ENCODE data around the gene UGT1A6.
"Not testable (repeated sequence)": the region's sequence is repeated elsewhere in the genome, so short reads cannot be mapped to it uniquely, and the experiment has no call there.

UGT1A6 gene

DNA sequence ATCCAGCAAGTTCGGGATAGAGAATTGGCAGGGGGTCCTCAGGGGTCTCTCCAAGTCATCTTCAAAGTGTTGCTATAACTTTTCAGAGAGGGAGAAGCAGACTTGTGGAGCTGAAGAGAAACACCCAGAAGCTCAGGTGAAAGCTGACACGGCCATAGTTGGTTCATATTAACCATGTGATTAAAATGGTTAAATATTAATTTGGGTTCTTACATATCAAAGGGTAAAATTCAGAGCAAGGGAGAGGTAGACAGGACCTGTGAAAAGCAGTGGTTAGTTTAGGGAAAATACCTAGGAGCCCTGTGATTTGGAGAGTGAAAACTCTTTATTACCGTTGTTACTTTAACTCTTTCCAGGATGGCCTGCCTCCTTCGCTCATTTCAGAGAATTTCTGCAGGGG is at the start of gene UGT1A6:
UGT1A6 (plus strand) TSS at position 243 of the 400 bp plus-strand sequence; CDS start at position 358, 115 bp downstream.
- no peak for DNase-seq (ENCODE audit: low read depth)

DNA sequence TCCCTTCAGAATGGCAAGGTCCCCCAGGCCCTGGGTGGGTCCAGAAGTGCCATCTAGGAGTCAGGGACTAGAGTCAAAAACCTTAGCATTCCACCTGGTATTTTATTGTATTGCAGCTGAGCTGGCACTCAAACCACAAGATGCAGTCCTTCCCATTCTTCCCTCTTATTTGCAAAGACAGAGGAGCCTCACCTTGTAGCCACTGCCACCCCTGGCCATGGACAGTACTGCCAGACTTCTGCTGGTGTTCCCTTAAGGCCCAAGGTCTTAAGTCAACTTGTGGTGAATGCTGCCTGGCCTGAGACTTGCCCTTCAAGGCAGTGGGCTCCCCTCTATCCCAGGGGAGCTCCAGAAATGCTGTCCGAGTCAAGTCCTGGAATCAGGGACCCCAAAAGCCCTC is 49.6 kb upstream of the UGT1A6 start:
- DNase-seq (ENCODE audit: low read depth) = no peak

DNA sequence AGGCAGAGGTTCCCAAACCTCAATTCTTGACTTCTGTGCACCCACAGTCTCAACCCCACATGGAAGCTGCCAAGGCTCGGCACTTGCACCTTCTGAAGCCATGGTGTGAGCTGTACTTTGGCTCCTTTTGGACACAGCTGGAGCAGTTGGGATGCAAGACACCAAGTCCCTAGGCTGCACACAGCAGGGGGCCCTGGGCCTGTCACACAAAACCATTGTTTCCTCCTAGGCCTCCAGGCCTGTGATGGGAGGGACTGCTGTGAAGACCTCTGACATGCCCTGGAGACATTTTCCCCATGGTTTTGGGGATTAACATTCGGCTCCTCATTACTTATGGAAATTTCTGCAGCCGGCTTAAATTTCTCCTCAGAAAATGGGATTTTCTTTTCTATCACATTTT is 46.7 kb upstream of the UGT1A6 start:
- not testable (repeated sequence) for DNase-seq (ENCODE audit: low read depth)

DNA sequence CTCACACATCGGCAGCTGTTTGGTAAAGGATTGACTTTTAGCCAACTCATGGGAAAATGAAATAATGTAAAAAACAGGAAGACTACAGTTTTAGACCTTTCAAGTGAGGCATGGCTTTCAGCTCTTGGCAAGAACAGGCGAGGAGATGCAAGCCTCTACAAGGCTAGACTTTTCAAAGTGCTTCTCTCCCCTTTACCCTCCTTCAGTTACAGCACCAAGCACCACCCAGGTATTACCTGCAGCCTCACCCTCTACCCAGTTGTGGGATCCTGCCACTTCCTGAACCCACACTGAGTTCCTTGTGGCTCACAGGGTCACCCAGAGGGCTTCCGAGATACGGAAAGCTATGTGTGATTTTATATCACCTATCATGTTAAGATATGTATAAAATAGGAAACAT is 41.7 kb upstream of the UGT1A6 start:
- no peak for DNase-seq (ENCODE audit: low read depth)

DNA sequence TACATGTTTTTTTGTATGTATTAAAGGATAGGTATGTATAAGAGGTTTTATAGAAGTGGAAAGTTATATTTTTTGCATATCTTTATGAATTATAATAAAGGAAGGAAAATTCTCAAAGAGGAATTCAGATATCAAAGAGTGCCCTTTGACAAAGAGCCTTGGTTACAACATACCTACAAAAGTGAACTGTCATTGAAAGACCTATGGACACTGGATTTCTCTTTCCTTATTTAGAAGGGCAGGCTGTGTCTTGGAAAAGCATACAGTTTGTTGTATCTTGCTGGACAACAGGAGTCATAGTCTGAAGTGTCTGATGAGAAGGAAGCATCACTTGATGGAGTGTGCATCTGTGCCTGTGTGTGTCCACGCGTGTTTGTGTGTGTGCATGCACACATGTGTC is 41.3 kb upstream of the UGT1A6 start:
- DNase-seq (ENCODE audit: low read depth) = no peak

DNA sequence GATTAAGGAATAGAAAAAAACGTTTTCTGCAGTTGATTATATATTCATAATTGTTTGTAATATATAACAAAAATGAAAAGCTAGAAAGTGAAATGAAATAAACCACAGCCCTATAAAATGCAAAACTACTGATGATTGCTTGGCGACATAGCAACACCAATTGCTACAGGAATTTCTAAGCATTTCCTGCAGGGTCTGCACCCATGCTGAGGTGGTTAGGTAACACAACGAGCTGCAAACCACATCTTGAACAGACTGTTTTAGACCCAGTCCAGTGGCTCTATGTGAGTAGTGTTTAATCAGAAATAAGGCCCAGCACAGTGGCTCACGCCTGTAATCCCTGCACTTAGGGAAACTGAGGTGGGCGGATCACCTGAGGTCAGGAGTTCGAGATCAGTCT is 38.2 kb upstream of the UGT1A6 start:
- no peak for DNase-seq (ENCODE audit: low read depth)

DNA sequence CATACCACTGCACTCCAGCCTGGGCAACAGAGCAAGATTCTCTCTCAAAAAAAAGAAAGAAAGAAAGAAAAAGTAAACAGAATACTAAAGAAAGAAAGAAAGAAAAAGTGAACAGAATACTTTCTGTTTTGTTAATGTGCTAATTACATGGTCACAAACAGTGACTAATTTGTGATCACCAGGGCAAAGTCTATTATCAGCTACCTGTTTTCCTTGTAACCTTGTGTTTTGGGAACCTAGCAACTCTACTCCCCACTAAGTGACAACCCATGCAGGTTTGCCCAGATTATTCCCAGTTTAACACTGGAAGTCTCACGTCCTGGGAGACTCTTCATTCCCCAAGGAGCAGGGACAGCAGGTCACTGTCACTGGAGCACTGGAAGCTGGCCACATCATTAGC is 37.6 kb upstream of the UGT1A6 start:
- DNase-seq (ENCODE audit: low read depth) = no peak

DNA sequence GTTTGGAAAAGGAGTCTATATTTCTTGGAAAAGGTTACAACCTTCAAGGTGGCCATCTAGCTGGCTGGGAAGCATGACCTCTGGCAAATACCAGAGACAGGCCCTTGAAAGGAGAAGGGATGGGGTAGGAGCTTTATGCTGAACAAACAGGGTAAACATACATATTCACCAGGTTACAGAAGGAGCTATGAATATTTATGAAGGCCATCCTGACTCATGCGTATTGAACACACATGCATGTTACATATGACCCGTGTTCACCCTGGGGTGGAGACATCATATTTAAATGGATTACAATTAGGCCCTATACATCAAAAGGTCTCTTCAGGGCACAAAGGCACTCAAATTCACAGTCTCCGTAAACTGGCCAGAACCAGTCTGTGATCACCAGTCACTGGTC is 36.7 kb upstream of the UGT1A6 start:
- DNase-seq (ENCODE audit: low read depth) = not testable (repeated sequence)

DNA sequence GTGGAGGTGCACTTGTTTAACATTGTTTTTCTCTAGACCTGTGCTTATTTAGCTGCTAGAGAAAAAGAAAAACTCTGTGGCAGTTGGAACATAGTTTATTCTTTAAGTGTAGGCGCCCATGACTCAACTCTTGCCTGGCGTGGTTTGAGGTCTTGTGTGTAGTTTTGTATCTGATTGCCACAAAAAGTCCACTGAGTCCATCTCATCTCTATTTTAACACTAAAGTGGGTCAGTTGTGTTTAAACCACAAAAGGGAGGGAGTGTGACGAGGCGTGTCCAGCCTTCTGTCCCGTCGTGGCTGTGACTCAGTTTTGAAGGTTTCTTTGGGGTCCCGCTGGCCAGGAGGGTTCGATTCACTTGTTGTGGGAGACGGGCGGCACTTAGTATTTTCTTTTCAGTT is 36.2 kb upstream of the UGT1A6 start:
- no peak for DNase-seq (ENCODE audit: low read depth)

DNA sequence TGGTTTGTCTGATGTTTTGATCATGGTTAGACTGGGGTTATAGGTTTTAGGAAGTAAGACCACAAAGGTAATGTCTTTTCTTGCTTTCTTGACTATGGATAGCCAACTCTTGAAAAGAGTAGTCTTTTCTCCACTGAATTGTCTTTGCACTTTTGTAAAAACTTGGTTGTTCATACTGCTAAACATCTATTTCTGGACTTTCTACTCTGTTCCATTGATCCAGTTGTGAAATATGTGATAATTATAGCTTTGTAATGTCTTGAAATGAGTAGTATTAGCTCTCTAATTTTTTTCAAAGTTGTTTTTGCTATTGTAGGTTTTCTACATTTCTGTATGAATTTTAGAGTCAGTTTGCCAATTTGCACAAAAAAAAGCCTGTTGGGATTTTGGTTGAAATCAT is 34.1 kb upstream of the UGT1A6 start:
- DNase-seq (ENCODE audit: low read depth) = no peak

DNA sequence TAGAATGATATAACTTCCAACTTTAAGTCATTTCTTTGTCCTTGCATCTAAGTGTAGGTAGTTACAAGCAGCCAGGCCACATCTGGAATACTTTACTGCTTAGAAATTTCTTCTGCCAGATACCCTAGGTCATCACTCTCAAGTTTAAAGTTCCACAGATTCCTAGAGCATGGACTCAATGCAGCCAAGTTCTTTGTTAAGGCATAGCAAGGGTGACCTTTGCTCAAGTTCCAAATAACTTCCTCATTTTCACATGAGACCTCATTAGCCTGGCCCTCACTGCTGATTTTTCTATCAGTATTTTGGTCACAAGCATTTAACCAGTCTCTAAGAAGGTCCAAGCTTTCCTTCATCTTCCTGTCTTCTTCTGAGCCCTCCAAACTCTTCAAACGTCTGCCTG is 28.8 kb upstream of the UGT1A6 start:
- DNase-seq (ENCODE audit: low read depth) = no peak

DNA sequence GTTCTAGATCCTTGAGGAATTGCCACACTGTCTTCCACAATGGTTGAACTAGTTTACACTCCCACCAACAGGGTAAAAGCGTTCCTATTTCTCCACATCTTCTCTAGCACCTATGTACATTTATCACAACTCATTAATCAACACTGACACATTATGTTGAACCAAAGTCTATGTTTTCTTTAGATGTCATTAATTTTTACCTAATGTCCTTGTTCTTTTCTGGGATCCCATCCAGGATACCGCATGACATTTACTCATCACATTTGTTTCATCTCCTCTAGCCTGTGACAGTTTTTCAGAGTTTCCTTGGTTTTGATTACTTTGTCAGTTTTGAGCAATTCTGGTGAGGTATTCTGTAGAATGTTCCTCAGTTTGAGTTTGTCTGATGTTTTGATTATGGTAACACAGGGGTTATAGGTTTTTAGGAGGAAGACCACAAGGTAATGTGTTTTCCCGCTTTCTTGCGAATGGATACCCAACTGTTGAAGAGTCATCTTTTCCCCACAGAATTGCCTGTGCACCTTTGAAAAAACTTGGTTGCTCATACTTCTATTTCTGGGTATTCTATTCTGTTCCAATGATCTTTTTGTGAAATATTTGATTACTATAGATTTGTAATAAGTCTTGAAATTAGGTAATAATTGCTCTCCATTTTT is 24.0 kb upstream of the UGT1A6 start:
- no peak for DNase-seq (ENCODE audit: low read depth)

DNA sequence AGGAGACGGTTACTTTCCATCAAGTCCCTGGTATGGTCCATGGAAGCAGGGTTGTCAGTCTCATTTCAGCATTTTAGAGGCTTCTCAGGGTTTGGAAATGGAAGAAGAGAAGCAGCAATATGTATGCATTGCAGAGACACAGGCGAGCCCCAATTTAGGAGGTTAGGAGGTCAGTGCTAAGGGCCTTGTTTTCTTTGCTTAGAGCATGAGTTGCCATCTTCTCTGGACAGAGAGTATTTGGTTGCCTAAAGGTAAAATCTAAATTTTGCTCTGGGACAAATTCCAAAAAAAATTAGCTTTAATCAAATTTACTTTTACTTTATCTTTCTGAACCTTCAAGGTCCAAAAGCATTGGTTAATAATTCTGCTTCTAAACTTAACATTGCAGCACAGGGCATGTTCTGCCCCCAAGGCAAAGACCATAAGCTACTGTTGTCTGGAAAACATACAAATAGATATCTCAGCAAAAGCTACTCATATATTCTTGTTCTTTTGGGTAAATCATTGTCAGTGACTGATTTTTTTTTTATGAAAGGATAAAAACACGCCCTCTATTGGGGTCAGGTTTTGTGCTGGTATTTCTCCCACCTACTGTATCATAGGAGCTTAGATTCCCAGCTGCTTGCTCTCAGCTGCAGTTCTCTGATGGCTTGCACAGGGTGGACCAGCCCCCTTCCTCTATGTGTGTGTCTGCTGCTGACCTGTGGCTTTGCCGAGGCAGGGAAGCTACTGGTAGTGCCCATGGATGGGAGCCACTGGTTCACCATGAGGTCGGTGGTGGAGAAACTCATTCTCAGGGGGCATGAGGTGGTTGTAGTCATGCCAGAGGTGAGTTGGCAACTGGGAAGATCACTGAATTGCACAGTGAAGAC is 21.2 kb upstream of the UGT1A6 start, which contains the start of gene UGT1A9:
UGT1A9 (plus strand) TSS at position 609 of the 872 bp plus-strand sequence; CDS start at position 646, 37 bp downstream.
- no peak for DNase-seq (ENCODE audit: low read depth)

DNA sequence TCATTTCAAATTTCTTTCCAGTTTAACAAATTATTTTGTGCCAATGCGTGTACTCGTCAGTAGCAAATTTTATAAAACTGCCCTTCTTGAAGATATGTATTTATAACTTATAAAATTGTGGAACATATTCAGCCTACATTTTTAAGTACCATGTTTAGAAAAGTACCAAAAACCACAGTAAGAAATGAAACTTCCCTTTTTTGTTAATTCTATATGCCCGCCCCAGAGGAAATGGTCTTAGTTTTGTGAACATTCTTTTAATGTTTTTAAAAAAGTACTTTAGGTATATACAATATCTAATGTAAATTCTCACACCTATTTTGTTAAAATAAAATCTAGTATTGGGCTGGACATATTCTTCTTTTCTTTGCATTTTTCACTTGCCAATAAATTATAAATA is 19.8 kb upstream of the UGT1A6 start:
- DNase-seq (ENCODE audit: low read depth) = no peak

DNA sequence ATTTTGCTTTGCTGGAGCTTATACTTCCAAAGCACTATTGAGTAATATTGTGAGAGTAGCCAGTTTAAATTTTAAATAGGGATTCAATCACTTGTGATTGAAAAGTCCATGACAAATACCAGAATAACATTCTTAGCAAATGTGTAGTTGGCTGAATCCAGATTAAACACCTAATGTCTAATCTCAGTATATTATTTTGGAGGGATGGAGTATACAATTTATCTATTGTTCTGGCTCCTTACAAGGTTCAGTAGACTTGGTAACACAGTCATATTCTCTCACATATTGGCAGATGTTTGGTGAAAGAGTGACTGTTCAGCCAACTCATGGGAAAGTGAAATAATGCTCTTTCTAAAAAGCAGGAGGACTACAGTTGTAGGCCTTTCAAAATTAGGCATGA is 18.8 kb upstream of the UGT1A6 start:
- DNase-seq (ENCODE audit: low read depth) = no peak

DNA sequence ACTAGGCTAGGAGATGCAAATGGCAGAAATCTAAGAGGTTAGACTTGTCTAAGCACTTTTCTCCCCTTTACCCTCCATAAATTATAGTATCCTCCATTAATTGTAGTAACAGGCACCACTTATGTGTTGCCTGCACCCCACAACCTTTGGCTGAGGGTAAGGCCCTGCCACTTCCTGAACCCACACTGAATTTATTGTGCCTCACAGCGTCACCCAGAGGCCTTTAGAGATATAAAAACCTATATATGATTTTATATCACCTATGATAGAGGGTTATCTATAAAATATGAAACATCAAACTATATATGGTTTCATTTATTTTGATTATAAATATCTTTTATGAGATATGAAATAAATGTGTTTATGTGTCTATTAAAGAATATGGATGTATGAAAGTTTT is 18.4 kb upstream of the UGT1A6 start:
- no peak for DNase-seq (ENCODE audit: low read depth)

DNA sequence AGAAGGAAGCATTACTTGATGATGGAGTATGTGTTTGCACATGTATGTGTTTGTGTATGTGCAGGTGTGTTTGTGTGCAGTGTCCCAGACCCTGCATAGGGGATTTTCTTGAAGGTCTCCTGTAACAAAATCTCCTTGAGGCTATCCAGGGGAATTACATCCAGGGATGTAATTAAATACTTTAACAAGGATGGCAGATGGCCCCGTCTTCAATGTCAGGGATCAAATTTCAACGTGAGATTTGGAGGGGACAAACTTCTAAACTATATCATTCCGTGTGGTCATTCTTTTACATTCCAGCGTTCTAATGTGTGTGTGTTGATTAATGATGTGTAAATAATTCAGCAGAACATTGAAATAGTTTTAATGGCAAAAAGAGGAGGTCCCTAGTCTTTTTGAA is 17.7 kb upstream of the UGT1A6 start:
- no peak for DNase-seq (ENCODE audit: low read depth)

DNA sequence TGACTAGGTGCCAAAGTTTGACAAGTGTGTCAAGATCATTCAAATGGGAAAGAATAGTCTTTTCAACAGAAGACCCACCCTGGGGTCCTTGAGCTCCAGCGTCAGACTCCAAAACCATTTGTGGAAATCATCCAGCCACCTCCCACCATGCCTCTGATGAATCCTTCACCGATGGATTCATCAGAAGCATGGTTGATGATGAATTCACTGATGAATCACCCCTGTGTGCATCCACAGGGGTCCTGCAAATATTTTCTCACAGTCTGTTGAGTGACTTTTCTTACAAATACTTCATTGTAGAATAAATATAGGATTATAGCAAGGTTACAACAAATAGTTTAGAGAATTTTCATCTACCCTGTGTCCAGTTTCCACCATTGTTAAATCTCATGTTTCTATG is 16.6 kb upstream of the UGT1A6 start:
- no peak for DNase-seq (ENCODE audit: low read depth)

DNA sequence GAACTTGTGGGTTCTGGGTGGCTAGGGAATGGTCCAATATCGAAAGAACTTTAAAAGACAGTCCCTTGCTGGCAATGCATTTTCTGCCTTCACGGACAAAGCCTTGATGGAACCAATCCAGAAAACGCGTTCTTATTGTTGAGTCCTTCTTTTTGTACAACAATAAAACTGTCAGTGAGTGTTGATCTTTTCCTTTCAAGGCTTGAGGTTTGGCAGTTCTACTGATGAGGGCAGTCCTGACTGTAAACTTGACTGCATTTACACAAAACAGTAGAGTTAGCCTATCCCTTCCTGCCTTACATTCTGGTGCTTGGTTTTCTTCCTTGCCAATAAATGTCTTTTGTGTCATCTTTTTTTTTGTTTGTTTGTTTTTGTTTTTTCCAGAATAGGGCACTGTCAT is 13.5 kb upstream of the UGT1A6 start:
- DNase-seq (ENCODE audit: low read depth) = no peak

DNA sequence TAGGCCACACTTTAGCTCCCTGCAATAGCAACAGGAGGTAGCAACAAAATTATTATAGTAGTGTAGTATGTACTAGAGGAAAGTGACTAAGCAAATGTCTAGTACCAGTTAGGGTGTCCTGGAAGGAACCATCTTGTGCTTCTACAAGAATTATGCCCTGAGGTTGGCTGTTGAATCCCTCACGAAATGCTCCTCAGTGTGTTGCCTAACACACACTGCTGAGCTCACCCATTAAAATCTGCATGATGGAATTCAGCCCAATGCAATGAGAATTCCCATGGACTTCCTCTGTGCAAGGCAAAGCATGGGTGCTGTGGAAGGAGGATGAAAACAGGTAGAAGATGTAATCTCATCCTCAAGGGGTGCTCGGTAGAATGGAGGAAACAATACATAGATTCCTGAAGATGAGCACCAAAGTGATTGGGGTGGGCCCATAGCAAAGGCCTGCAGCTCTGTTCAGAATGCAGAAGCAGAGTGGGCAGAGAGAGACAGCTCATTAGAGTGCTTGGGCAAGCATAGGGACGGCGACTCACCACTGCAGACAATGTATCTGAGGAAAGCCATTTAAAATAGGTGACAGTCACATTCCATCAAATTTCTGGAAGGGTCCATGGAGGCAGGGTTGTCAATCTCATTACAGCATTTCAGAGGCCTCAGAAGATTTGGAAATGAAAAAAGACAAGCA is 12.2 kb upstream of the UGT1A6 start:
- no peak for DNase-seq (ENCODE audit: low read depth)

DNA sequence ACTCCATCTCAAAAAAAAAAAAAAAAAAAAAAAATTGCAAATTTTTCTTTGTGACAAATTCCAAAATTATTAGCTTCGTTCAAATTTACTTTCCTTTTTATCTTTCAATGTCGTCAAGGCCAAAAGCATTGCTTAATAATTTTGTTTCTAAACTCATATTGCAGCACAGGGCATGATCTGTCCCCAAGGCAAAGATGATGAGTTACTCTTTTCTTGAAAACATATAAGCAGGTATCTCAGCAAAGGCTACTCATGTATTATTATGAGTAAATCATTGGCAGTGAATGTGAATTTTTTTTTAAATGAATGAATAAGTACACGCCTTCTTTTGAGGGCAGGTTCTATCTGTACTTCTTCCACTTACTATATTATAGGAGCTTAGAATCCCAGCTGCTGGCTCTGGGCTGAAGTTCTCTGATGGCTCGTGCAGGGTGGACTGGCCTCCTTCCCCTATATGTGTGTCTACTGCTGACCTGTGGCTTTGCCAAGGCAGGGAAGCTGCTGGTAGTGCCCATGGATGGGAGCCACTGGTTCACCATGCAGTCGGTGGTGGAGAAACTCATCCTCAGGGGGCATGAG is 11.1 kb upstream of the UGT1A6 start, which contains the start of gene UGT1A7:
UGT1A7 (plus strand) TSS at position 381 of the 579 bp plus-strand sequence; CDS start at position 418, 37 bp downstream.
- DNase-seq (ENCODE audit: low read depth) = no peak

DNA sequence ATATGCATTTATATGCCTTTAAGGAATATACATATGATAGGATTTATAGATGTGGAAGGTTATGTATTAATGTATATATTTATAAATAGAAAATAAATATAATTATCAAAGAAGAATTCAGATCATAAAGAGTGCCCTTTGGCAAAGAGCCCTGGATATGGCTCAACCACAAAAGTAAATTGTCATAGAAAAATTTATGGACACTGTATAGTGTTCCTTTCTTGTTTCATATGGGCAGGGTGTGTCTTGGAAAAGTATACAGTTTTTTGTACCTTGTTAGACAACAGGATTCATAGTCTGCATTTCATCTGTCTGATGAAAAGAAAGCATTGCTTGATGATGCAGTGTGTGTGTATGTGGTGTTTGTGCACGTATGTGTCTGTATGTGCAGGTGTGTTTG is 8.1 kb upstream of the UGT1A6 start:
- DNase-seq (ENCODE audit: low read depth) = no peak

Data from activated T-cell treated with anti-CD3 and anti-CD28 coated beads for 1 hour (primary cell).